Measurements from ENCODE around the gene DDX59.

DNA sequence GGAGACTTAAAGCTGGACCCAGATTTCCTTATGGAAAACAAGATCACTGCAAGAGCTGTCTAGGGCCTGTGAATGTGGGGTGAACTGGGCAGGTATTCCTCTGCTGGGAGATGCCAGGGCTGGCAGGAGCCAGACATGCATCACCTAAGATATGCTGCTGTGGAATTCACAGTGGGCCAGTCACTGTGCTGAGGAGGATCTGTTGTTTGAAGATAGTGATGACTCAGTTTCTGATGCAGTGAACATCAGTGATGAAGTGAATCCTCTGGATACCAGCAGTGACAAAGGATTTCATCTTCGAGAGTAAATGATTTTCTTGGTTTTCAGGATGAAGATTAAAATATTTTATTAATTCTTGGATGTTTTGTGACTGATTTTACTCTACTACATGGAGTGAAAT, 39.1 kb upstream of the DDX59 start:
- TF ChIP-seq, protein P1, sequence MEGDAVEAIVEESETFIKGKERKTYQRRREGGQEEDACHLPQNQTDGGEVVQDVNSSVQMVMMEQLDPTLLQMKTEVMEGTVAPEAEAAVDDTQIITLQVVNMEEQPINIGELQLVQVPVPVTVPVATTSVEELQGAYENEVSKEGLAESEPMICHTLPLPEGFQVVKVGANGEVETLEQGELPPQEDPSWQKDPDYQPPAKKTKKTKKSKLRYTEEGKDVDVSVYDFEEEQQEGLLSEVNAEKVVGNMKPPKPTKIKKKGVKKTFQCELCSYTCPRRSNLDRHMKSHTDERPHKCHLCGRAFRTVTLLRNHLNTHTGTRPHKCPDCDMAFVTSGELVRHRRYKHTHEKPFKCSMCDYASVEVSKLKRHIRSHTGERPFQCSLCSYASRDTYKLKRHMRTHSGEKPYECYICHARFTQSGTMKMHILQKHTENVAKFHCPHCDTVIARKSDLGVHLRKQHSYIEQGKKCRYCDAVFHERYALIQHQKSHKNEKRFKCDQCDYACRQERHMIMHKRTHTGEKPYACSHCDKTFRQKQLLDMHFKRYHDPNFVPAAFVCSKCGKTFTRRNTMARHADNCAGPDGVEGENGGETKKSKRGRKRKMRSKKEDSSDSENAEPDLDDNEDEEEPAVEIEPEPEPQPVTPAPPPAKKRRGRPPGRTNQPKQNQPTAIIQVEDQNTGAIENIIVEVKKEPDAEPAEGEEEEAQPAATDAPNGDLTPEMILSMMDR (tag by site-specific recombination; IDR thresholded peaks at IDR 0.05), result no peak
- TF ChIP-seq ZNF404 (tag by site-specific recombination; IDR thresholded peaks at IDR 0.05), result no peak
- TF ChIP-seq, protein P2, sequence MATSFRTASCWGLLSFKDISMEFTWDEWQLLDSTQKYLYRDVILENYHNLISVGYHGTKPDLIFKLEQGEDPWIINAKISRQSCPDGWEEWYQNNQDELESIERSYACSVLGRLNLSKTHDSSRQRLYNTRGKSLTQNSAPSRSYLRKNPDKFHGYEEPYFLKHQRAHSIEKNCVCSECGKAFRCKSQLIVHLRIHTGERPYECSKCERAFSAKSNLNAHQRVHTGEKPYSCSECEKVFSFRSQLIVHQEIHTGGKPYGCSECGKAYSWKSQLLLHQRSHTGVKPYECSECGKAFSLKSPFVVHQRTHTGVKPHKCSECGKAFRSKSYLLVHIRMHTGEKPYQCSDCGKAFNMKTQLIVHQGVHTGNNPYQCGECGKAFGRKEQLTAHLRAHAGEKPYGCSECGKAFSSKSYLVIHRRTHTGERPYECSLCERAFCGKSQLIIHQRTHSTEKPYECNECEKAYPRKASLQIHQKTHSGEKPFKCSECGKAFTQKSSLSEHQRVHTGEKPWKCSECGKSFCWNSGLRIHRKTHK (tag by site-specific recombination; IDR thresholded peaks at IDR 0.05), result no peak
